GM12865 (cell line): ENCODE measurements around the gene TRIM40.

Experiments
- DNase-seq: peaks from one replicate; pipeline ENCODE4 v3.0.0; 2010; ENCODE audit warnings: low read depth
- H3K4me3 ChIP-seq: 2 replicates; pipeline ENCODE4 v1.5.1; 2011; ENCODE audit warnings: mild to moderate bottlenecking, low read depth, low read length, control low read depth
- CTCF ChIP-seq: IDR thresholded peaks from 2 replicates; pipeline ENCODE4 v1.5.1; 2011; ENCODE audit warnings: low read length, control low read depth, low read depth, inconsistent platforms; ENCODE audit not compliant: insufficient read depth; ENCODE audit errors: missing control alignments

The TRIM40 gene

GRCh38 chr6:30150671-30151395 is 14.9 kb downstream of the TRIM40 start:
- H3K4me3 ChIP-seq = no peak overlapping the region
- no peak for DNase-seq
- no peak for TF ChIP-seq CTCF

GRCh38 chr6:30151580-30151979 is 15.6 kb downstream of the TRIM40 start:
- no peak overlapping the region for H3K4me3 ChIP-seq
- DNase-seq = no peak
- TF ChIP-seq CTCF = no peak

- DNase-seq = no peak
- no peak overlapping the region for H3K4me3 ChIP-seq
- no peak for TF ChIP-seq CTCF
Measured at GRCh38 chr6:30152016-30152673, 16.2 kb downstream of the TRIM40 start.

GRCh38 chr6:30152910-30153610 is 17.1 kb downstream of the TRIM40 start:
- no peak for TF ChIP-seq CTCF
- H3K4me3 ChIP-seq = no peak overlapping the region
- DNase-seq = no peak

GRCh38 chr6:30154061-30154460 is 18.1 kb downstream of the TRIM40 start:
- H3K4me3 ChIP-seq = no peak overlapping the region
- no peak for DNase-seq
- no peak for TF ChIP-seq CTCF

GRCh38 chr6:30154709-30155519 is 19.0 kb downstream of the TRIM40 start:
- DNase-seq = no peak
- no peak for TF ChIP-seq CTCF
- no peak overlapping the region for H3K4me3 ChIP-seq
